K562 (cell line): ENCODE data around the gene ALDH16A1. TPM values are rescaled to one million over a fixed set of nuclear protein-coding genes. Genes with fewer than 3 reads are reported as not detected.

Experiments used
- HMBOX1 ChIP-seq: sonication (generic); IDR thresholded peaks from 2 replicates; pipeline ENCODE4 v1.6.1; 2016
- LARP7 ChIP-seq: fragments of 450-650 bp; IDR thresholded peaks from 2 replicates; pipeline ENCODE4 v1.6.1; 2016
- RB1 ChIP-seq: fragments of 450-650 bp; IDR thresholded peaks from 2 replicates; pipeline ENCODE4 v1.6.1; 2017; ENCODE audit warnings: low read depth, mild to moderate bottlenecking
- RREB1 ChIP-seq: fragments of 250-450 bp; sonication (Bioruptor Pico); IDR thresholded peaks from 2 replicates; pipeline ENCODE4 v1.4.0; 2020
- SPI1 ChIP-seq: IDR thresholded peaks from 2 replicates; pipeline ENCODE4 v1.6.1; 2011; ENCODE audit warnings: low read depth, low read length, control low read depth, borderline replicate concordance
- polyA plus RNA-seq, 8 experiments: library from polyadenylated mRNA; depleted of rRNA in 4 of 8; stranded (reverse) in 5 of 8; unstranded in 3 of 8; fragments of >200 nt; fragmentation: Nextera tagmentation in 2 of 8; fragmentation: Illumina TruSeq in 1 of 8; extraction: Ambion mirVana in 2 of 8; extraction: Trizol in 1 of 8; gene quantifications; 2 replicates each; pipeline versions ENCODE4 v1.2.1 to v1.2.3, GENCODE V29; 2011 to 2014; ENCODE audit warnings: inconsistent platforms in 1 of 8, missing spikeins in 1 of 8
- total RNA-seq, 7 experiments: library from RNA; depleted of rRNA in 6 of 7; stranded (reverse); fragments of >200 nt in 6 of 7; fragmentation: Illumina TruSeq in 2 of 7; extraction: Trizol in 2 of 7; gene quantifications; 2 replicates each; pipeline versions ENCODE4 v1.2.1 to v1.2.3, GENCODE V29; 2011 to 2021; ENCODE audit warnings: low replicate concordance in 1 of 7

The ALDH16A1 gene
- total and polyA plus RNA-seq, 9 of the 15 experiments (the other 6 are each of a cell fraction or from before 2014, with no cell fraction given) = 2.2 to 52.2 (median 7.6) TPM

DNA sequence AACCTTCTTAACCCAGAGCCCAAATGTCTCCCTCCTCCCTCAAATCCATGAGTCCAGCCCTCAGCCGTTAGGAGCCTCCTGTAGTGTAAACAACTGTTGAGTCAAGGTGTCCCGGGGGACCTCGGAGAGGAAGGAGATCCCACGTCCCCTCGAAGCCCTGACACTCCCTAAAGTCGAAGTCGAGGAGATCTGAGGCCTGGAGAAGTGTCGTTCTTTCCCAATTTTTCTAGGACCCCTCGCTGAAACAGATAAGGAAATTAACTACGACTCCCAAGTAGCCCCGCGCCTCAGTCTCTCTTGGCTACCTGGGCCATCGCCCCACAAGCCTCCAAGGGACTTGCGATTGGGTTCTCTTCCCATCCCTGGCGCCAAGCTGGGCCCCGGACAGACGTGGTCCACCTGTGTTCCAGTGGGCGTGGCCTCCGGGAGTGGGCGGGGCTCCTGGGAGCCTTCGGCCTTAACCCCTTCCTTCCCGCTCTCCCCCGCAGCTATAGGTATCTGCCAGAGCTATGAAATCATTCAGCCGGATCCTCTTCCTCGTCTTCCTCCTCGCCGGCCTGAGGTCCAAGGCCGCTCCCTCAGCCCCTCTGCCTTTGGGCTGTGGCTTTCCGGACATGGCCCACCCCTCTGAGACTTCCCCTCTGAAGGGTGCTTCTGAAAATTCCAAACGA is 27.0 kb upstream of the ALDH16A1 start (continued):
- no peak for TF ChIP-seq RREB1 (CRISPR knock-in tag)
- TF ChIP-seq RB1 = peak; percentile 56; the same call in 1 of the 2 replicates
- no peak for TF ChIP-seq HMBOX1
- no peak for TF ChIP-seq LARP7
- peak; percentile 33; the same call in 1 of the 2 replicates for TF ChIP-seq SPI1
